K562 (cell line): ENCODE measurements around the gene ICAM2. TPM values are rescaled to one million over a fixed set of nuclear protein-coding genes. Genes with fewer than 3 reads are reported as not detected.

Source experiments
- ARNT ChIP-seq, 2 experiments: fragments of 450-650 bp; IDR thresholded peaks; 2 replicates each; pipeline ENCODE4 v1.6.1; 2016; ENCODE audit warnings: mild to moderate bottlenecking in 1 of 2
- BACH1 ChIP-seq: fragments of 200-800 bp; sonication (Bioruptor generic); IDR thresholded peaks from 2 replicates; pipeline ENCODE4 v1.6.1; 2016; ENCODE audit warnings: missing genetic modification characterization, missing compliant biosample characterization
- BRCA1 ChIP-seq, 2 experiments: fragments of 450-650 bp in 1 of 2; sonication (generic) in 1 of 2; formaldehyde crosslinking in 1 of 2; IDR thresholded peaks; 2 replicates each; pipeline versions ENCODE4 v1.5.0 to v1.6.1; 2017 to 2020; ENCODE audit warnings: mild to moderate bottlenecking in 1 of 2, missing genetic modification reagents in 1 of 2
- CHD2 ChIP-seq: IDR thresholded peaks from 2 replicates; pipeline ENCODE4 v1.6.1; 2011; ENCODE audit warnings: low read depth, low read length
- CHD7 ChIP-seq: fragments of 200-600 bp; sonication (generic); IDR thresholded peaks from one replicate; pipeline ENCODE4 v1.6.1; 2012; ENCODE audit warnings: mild to moderate bottlenecking, low read depth, low read length, inconsistent platforms
- LCOR ChIP-seq: sonication (generic); formaldehyde crosslinking; IDR thresholded peaks from 2 replicates; pipeline ENCODE4 v1.8.0; 2022; ENCODE audit warnings: mild to moderate bottlenecking, missing genetic modification reagents
- RFX1 ChIP-seq: fragments of 450-650 bp; IDR thresholded peaks from 2 replicates; pipeline ENCODE4 v1.6.1; 2016; ENCODE audit warnings: mild to moderate bottlenecking, moderate library complexity
- THAP7 ChIP-seq: fragments of 250-450 bp; sonication (Bioruptor Pico); IDR thresholded peaks from 2 replicates; pipeline ENCODE4 v1.5.0; 2021
- USF2 ChIP-seq: sonication (generic); formaldehyde crosslinking; IDR thresholded peaks from 2 replicates; pipeline ENCODE4 v1.5.0; 2020; ENCODE audit warnings: missing genetic modification reagents
- XRCC3 ChIP-seq: fragments of 450-650 bp; IDR thresholded peaks from 2 replicates; pipeline ENCODE4 v1.6.1; 2017; ENCODE audit warnings: mild to moderate bottlenecking, moderate library complexity
- ZBTB5 ChIP-seq: fragments of 450-650 bp; IDR thresholded peaks from 2 replicates; pipeline ENCODE4 v1.6.1; 2017; ENCODE audit warnings: antibody characterized with exemption
- ZBTB8A ChIP-seq: fragments of 450-650 bp; IDR thresholded peaks from 2 replicates; pipeline ENCODE4 v1.6.1; 2018; ENCODE audit warnings: mild to moderate bottlenecking, moderate library complexity; ENCODE audit not compliant: partially characterized antibody
- polyA plus RNA-seq, 8 experiments: library from polyadenylated mRNA; depleted of rRNA in 4 of 8; stranded (reverse) in 5 of 8; unstranded in 3 of 8; fragments of >200 nt; fragmentation: Nextera tagmentation in 2 of 8; fragmentation: Illumina TruSeq in 1 of 8; extraction: Ambion mirVana in 2 of 8; extraction: Trizol in 1 of 8; gene quantifications; 2 replicates each; pipeline versions ENCODE4 v1.2.1 to v1.2.3, GENCODE V29; 2011 to 2014; ENCODE audit warnings: inconsistent platforms in 1 of 8, missing spikeins in 1 of 8
- total RNA-seq, 7 experiments: library from RNA; depleted of rRNA in 6 of 7; stranded (reverse); fragments of >200 nt in 6 of 7; fragmentation: Illumina TruSeq in 2 of 7; extraction: Trizol in 2 of 7; gene quantifications; 2 replicates each; pipeline versions ENCODE4 v1.2.1 to v1.2.3, GENCODE V29; 2011 to 2021; ENCODE audit warnings: low replicate concordance in 1 of 7

ICAM2 gene
- total and polyA plus RNA-seq, 9 of the 15 experiments (the other 6 are each of a cell fraction or from before 2014, with no cell fraction given) = 37.9 to 89.4 (median 60.6) TPM

GRCh38 chr17:64024781-64025731 is 4.6 kb upstream of the ICAM2 start (continued):
- TF ChIP-seq CHD7 (no peak), LCOR (CRISPR knock-in tag) (no peak), ZBTB5 (no peak), ARNT (IDR thresholded peaks at IDR 0.05) (no peak), BACH1 (tag) (no peak), THAP7 (CRISPR knock-in tag) (no peak), XRCC3 (no peak), ZBTB8A (no peak), USF2 (CRISPR knock-in tag) (no peak), BRCA1 (IDR thresholded peaks at IDR 0.05) (no peak), BRCA1 (CRISPR knock-in tag; IDR thresholded peaks at IDR 0.05) (no peak), RFX1 (no peak), CHD2 (no peak)
